ENCODE measurements around the gene GPR137C. TPM values are rescaled to one million over a fixed set of nuclear protein-coding genes. Genes with fewer than 3 reads are reported as not detected.
"Not testable (repeated sequence)": the region's sequence is repeated elsewhere in the genome, so short reads cannot be mapped to it uniquely, and the experiment has no call there.

The GPR137C gene
- total and polyA plus RNA-seq, 5 experiments from 2014 or later: 0.16 to 0.18 TPM; not detected in 3

DNA sequence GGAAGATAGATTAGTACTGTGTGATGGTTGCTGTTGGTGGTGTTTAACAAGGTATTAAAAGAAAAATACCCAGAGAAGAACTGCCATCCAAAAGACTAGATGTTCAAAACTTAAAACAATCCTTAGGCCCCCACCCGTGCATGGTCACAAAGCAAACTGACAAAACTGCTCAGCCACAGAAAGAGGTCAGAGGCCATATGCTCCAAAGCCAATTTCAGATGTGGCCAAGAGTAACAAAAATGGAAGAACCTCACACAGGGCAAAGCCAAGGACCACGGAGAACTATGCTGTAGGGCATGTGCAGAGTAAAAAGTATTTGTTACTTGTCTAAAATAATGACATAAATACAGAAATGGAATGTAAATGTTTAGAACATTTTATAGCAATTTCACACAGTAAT lies 5.6 kb upstream of the GPR137C start:
- Mint-ChIP-seq H3K27me3 (no peaks in the 10 kb centered on the region), H3K4me3 (no peak overlapping the region), H3K27ac (peak overlapping the region in 1 of 10 donors; percentile 46), H3K4me1 (peaks cover 22 to 47% (median 34%) of the 10 kb centered on the region in 4 donors), H3K9me3 (no peaks in the 10 kb centered on the region), H3K36me3 (peaks cover 5 to 14% (median 13%) of the 10 kb centered on the region in 3 donors)
- ATAC-seq: no peak
- DNase-seq: no peak
- POLR2A ChIA-PET: no interaction called here

DNA sequence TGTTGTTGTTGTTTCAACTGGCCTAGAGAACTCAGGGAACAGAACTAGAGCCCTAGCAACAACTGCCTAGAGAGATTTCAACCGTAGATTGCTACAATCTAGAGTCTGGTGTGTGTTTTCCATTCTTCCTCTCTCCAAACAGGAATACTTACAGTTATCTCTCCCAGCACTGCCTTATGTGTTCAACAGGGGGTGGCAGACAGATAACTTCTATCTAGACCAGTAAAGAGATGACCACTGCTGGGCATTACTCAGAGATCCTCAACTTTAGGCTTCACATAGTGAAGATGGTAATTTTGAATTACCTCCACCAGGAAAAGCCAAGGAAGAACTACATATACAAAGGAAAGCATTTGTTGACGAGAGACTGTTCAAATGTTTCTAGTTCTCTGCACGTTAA lies 5.1 kb upstream of the GPR137C start:
- peaks cover 22 to 50% (median 34%) of the 10 kb centered on the region in 4 donors for H3K4me1 Mint-ChIP-seq
- peaks cover 5 to 13% (median 9%) of the 10 kb centered on the region in 3 donors for H3K36me3 Mint-ChIP-seq
- no peak overlapping the region for H3K27ac Mint-ChIP-seq
- no peaks in the 10 kb centered on the region for H3K9me3 Mint-ChIP-seq
- no peak for ATAC-seq
- POLR2A ChIA-PET: no interaction called here
- H3K4me3 Mint-ChIP-seq: no peak overlapping the region
- no peak for DNase-seq
- no peaks in the 10 kb centered on the region for H3K27me3 Mint-ChIP-seq

DNA sequence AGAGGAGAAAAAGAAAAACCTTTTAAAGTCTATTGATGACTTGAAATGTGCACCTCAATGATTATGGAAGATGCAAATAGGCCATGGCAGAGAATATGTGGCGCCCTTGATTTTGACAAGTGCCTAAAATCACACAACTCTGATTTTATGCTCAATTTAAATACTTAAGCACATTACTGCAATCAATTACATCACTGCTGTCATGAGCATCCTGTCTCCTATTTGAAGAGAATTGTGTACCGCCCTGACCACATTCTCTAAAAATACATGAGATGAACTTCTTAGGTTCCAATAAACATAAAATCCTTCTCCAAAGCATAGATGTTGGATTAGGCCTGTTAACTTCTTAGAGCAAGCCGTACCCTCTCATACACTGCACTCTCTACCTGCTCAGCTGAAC lies 2.0 kb upstream of the GPR137C start:
- peak overlapping the region; percentile 85 to 100 (median 92) for H3K4me3 Mint-ChIP-seq
- POLR2A ChIA-PET: interaction anchor here (0.6 kb wide), 1 partner anchor 96 kb away, joined by 6 read pairs; no protein-coding TSS in a partner anchor
- no peaks in the 10 kb centered on the region for H3K9me3 Mint-ChIP-seq
- peaks cover 0 to 6% (median 0%) of the 10 kb centered on the region in 5 donors for H3K27me3 Mint-ChIP-seq
- peak overlapping the region in 8 of 10 donors; percentile 31 to 96 (median 64) for H3K27ac Mint-ChIP-seq
- H3K4me1 Mint-ChIP-seq: peaks cover 24 to 60% (median 34%) of the 10 kb centered on the region in 4 donors
- ATAC-seq (no peak), DNase-seq (no peak)
- peaks cover 0 to 9% (median 0%) of the 10 kb centered on the region in 3 donors for H3K36me3 Mint-ChIP-seq

DNA sequence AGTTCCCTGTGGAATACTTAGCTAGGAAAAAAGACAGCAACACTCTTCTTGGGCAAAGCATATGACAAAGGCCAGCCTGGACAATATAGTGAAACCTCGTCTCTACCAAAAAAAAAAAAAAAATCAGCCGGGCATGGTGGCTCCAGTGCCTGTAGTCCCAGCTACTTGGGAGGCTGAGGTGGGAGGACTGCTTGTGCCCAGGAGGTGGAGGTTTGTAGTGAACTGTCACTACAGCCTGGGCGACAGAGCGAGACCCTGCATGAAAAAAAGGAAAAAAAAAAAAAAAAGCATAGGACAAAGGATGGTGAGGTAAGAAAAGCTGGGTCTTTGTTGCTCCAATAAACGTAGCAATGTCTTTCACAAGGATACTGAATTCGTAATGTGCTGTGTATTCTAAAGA lies 1.4 kb upstream of the GPR137C start:
- H3K36me3 Mint-ChIP-seq: peaks cover 0 to 7% (median 0%) of the 10 kb centered on the region in 3 donors
- H3K27ac Mint-ChIP-seq: peak overlapping the region in 9 of 10 donors; percentile 82 to 96 (median 93)
- POLR2A ChIA-PET: interaction anchor here (0.6 to 1.9 kb wide), 8 partner anchors 11 to 476 kb away, joined by 3 to 6 read pairs (median 4); partner anchors contain the start of gene PTGER2
- ATAC-seq (no peak), DNase-seq (no peak)
- H3K4me1 Mint-ChIP-seq: peaks cover 22 to 54% (median 31%) of the 10 kb centered on the region in 4 donors
- H3K4me3 Mint-ChIP-seq: peak overlapping the region; percentile 85 to 100 (median 92)
- peaks cover 0 to 6% (median 0%) of the 10 kb centered on the region in 5 donors for H3K27me3 Mint-ChIP-seq
- H3K9me3 Mint-ChIP-seq: no peaks in the 10 kb centered on the region

DNA sequence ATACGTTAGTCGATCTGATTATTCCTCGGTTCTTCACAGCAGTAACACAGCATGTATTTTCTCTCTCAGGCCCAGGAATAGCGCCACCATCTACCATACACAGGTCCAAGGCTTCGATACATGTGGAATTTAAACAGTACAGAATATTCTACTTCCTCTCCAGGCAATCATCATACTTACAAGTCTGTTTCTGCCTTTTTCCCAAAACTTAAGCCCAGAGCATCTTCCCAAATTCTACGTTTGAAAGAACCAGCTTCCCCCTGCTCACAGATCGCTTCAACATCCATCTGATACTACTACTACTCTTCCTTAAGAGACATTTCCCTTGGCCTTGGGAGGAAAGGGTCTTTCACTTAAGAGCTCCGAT lies 957 bp upstream of the GPR137C start:
- Mint-ChIP-seq H3K9me3 (no peaks in the 10 kb centered on the region), H3K27ac (peak overlapping the region; percentile 82 to 96 (median 93)), H3K4me1 (peaks cover 18 to 49% (median 30%) of the 10 kb centered on the region in 4 donors), H3K4me3 (peak overlapping the region; percentile 85 to 100 (median 92)), H3K27me3 (peaks cover 0 to 6% (median 0%) of the 10 kb centered on the region in 5 donors), H3K36me3 (peaks cover 0 to 7% (median 0%) of the 10 kb centered on the region in 3 donors)
- ATAC-seq (no peak), DNase-seq (peak in 1 of 10 donors; percentile 18)
- POLR2A ChIA-PET: interaction anchor here (0.6 to 2.0 kb wide), 10 partner anchors 10 to 475 kb away, joined by 3 to 6 read pairs (median 4); partner anchors contain the start of gene PTGER2

DNA sequence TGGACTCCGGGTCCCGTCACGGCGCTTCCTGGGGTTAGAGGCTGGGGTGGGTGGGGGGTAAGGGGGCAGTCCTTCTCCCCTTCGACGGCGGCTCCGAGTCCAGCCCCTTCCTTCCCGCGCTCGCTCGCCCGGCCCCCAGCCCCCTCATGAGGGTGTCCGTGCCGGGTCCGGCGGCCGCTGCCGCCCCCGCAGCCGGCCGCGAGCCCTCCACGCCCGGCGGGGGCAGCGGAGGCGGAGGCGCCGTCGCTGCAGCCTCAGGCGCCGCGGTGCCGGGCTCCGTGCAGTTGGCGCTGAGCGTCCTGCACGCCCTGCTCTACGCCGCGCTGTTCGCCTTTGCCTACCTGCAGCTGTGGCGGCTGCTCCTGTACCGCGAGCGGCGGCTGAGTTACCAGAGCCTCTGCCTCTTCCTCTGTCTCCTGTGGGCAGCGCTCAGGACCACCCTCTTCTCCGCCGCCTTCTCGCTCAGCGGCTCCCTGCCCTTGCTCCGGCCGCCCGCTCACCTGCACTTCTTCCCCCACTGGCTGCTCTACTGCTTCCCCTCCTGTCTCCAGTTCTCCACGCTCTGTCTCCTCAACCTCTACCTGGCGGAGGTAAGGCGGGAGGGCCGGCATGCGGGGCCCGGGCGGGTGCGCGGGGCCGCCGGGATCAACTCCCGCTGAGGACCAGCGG lies 500 bp downstream of the GPR137C start:
- Mint-ChIP-seq H3K4me3 (peak overlapping the region; percentile 92 to 97 (median 95)), H3K4me1 (peaks cover 18 to 41% (median 26%) of the 10 kb centered on the region in 4 donors), H3K9me3 (no peaks in the 10 kb centered on the region), H3K36me3 (no peaks in the 10 kb centered on the region), H3K27ac (peak overlapping the region in 9 of 10 donors; percentile 88 to 98 (median 93)), H3K27me3 (peaks cover 0 to 7% (median 3%) of the 10 kb centered on the region in 5 donors)
- peak in 7 of 10 donors; percentile 22 to 68 (median 57) for DNase-seq
- POLR2A ChIA-PET: interaction anchor here (0.7 to 2.0 kb wide), 8 partner anchors 9 to 600 kb away, joined by 3 to 6 read pairs (median 5); partner anchors contain the start of gene DDHD1
- peak; percentile 26 to 38 for ATAC-seq

DNA sequence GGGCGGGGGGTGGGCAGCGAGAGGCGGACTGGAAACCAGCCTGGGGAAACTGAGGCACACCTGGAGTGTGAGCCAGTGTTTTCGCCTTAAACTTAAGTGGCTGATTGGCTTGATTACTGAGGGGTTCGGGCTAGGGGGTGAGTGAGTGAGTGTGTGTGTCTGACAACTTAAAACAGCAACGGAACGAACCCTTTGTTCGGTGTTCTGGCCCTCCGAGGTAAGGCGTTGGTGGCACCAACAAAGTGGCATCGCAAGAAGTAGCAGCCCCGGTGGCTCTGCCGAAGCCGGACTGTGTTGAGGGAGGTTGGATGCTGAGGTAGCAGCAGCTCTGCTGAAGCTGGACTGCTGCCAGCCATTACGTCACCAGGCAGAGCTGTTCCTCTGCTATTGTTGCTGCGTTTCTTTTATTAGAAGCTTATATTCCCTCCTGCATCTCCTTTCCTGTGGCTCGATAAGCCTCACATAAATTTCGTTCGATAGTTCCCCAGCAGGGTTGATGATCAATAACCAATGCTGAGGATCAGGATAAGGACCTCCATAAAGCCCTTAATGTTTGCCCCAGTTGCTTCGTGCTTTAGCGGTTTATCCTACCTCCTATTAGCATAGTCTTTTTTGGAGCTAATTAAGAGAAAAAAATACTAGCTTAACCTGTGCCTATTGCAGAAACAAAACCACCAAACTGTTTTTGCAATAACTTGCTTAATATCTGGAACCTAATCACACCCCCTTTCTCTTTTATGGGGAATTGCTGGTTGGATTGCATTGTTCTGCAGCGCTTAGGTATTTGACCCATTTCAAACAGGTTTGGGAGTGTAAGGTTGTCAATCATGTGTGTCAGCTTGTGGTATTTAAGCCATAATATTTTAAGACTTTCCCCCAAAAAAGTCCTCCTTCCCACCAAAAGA lies 1.3 kb downstream of the GPR137C start:
- DNase-seq (peak; percentile 76 to 92 (median 82)), ATAC-seq (peak; percentile 7 to 16)
- Mint-ChIP-seq H3K4me3 (peak overlapping the region; percentile 84 to 97 (median 95)), H3K9me3 (no peaks in the 10 kb centered on the region), H3K27me3 (peaks cover 0 to 14% (median 3%) of the 10 kb centered on the region in 5 donors), H3K27ac (peak overlapping the region; percentile 83 to 98 (median 94)), H3K4me1 (peaks cover 18 to 40% (median 26%) of the 10 kb centered on the region in 4 donors), H3K36me3 (peaks cover 0 to 5% (median 0%) of the 10 kb centered on the region in 3 donors)
- POLR2A ChIA-PET: interaction anchor here (0.7 to 2.0 kb wide), 4 partner anchors 9 to 237 kb away, joined by 3 to 6 read pairs (median 3); no protein-coding TSS in a partner anchor

DNA sequence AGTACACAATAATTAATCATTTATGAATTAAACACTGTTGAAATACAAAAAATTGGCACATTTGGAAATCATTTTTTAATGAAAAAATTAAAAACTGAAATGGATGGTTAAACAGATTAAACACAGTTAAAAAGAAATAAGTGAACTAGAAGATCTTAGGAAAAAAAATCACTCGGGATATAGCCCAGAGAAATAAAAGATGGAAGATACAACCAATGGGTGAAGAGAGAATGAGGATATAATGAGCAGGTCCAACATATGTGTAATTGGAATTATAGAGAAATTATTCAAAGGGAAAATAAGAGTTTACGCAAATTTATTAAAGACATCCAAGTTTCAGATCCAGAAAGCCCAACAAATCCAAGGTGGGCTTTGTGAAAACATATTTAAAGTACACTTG lies 6.1 kb downstream of the GPR137C start:
- Mint-ChIP-seq H3K4me1 (peaks cover 0 to 6% (median 2%) of the 10 kb centered on the region in 4 donors), H3K27me3 (peaks cover 0 to 14% (median 3%) of the 10 kb centered on the region in 5 donors), H3K27ac (no peak overlapping the region), H3K36me3 (peaks cover 0 to 5% (median 0%) of the 10 kb centered on the region in 3 donors), H3K4me3 (no peak overlapping the region), H3K9me3 (no peaks in the 10 kb centered on the region)
- POLR2A ChIA-PET: no interaction called here
- ATAC-seq: no peak
- no peak for DNase-seq

DNA sequence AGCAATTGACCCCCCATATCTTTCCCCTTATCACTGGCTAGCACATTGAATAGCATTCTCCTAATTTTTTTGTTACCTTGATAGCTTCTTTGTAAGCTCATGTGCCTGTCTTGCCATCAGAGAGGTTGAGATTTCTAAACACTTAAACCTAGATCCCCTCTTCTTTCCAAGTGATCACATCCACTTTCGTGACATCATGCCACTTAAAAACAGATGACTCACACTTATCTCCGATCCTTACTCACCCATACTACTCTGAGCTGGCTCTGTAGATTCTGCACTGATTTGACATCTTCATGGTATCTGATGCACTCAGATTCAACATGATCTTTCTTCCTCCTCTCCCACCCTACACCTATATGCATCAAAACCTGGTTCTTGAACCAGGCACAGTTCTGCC lies 10.5 kb downstream of the GPR137C start:
- H3K9me3 Mint-ChIP-seq: no peaks in the 10 kb centered on the region
- H3K4me1 Mint-ChIP-seq: no peaks in the 10 kb centered on the region
- DNase-seq: no peak
- H3K36me3 Mint-ChIP-seq: peaks cover 0 to 5% (median 0%) of the 10 kb centered on the region in 3 donors
- ATAC-seq: no peak
- no peak overlapping the region for H3K4me3 Mint-ChIP-seq
- H3K27ac Mint-ChIP-seq: no peak overlapping the region
- peaks cover 4 to 21% (median 7%) of the 10 kb centered on the region in 5 donors for H3K27me3 Mint-ChIP-seq
- POLR2A ChIA-PET: interaction anchor here (0.8 to 2.4 kb wide), 2 partner anchors 9 to 11 kb away, joined by 3 to 6 read pairs; partner anchors contain the start of genes GPR137C and TXNDC16

DNA sequence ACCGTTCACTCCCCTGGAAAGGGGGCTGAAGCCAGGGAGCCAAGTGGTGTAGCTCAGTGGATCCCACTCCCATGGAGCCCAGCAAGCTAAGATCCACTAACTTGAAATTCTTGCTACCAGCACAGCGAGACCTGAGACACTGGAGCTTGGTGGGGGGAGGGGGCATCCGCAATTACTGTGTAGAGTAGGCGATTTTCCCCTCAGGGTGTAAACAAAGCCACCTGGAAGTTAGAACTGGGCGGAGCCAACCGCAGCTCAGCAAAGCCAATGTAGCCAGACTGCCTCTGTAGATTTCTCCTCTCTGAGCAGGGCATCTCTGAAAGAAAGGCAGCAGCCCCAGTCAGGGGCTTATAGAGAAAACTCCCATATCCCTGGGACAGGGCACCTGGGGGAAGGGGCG lies 15.8 kb downstream of the GPR137C start:
- DNase-seq, POLR2A ChIA-PET, H3K4me1 Mint-ChIP-seq, H3K27ac Mint-ChIP-seq, H3K4me3 Mint-ChIP-seq, ATAC-seq: not testable (repeated sequence)
- H3K9me3 Mint-ChIP-seq: peaks cover 23 to 45% (median 42%) of the 10 kb centered on the region in 9 donors
- H3K36me3 Mint-ChIP-seq: peaks cover 0 to 41% (median 21%) of the 10 kb centered on the region in 3 donors
- peaks cover 5 to 14% (median 8%) of the 10 kb centered on the region in 5 donors for H3K27me3 Mint-ChIP-seq

DNA sequence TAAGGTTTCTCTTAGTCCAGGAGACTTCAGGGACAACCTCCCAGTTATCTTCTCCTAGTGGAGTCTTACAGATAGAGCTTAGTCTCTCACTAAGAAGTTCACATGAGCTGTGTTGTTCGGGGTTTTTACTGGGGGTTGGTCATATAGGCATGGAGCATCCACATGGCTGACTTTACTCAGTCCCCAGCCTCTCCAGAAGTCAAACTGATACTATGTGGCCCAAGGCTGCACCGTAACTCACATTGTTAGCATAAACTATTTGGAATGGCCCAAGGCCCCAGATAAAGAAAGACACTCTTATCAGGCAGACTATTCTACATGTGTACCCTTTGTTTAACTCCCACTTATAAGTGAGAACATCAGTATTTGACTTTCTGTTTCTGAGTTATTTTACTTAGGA lies 23.2 kb downstream of the GPR137C start:
- H3K27ac Mint-ChIP-seq: no peak overlapping the region
- peaks cover 0 to 27% (median 13%) of the 10 kb centered on the region in 3 donors for H3K36me3 Mint-ChIP-seq
- ATAC-seq (no peak), DNase-seq (no peak)
- peaks cover 0 to 8% (median 0%) of the 10 kb centered on the region in 5 donors for H3K27me3 Mint-ChIP-seq
- POLR2A ChIA-PET: no interaction called here
- peaks cover 16 to 40% (median 29%) of the 10 kb centered on the region in 9 donors for H3K9me3 Mint-ChIP-seq
- no peaks in the 10 kb centered on the region for H3K4me1 Mint-ChIP-seq
- H3K4me3 Mint-ChIP-seq: no peak overlapping the region

DNA sequence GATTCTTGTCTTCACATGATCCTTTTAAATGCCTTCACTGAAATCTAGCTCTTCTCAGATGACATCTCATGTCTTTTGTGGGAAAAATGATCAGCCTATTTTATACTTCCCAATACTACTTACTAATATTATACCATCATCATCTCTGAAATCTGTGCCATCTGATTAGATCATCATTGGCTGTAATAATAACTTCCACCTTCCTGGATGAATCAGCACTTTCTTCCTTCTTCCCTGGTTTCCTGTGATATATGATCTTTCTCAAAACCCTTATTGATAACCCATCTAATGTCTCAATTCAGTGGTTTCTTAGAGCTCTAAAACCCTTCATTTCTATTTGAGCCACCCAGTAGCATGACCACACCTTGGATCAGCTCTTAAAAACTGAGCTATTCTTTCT lies 30.9 kb downstream of the GPR137C start:
- H3K27me3 Mint-ChIP-seq: peaks cover 0 to 12% (median 0%) of the 10 kb centered on the region in 5 donors
- no peaks in the 10 kb centered on the region for H3K9me3 Mint-ChIP-seq
- no peak overlapping the region for H3K27ac Mint-ChIP-seq
- no peak for ATAC-seq
- POLR2A ChIA-PET: no interaction called here
- H3K4me1 Mint-ChIP-seq: no peaks in the 10 kb centered on the region
- no peak for DNase-seq
- no peaks in the 10 kb centered on the region for H3K36me3 Mint-ChIP-seq
- H3K4me3 Mint-ChIP-seq: no peak overlapping the region

All from naive thymus-derived CD8-positive, alpha-beta T cell (primary cell).